Liver (tissue), 9 donors: Measurements from ENCODE around the gene TMEM204. TPM values are rescaled to one million over a fixed set of nuclear protein-coding genes. Genes with fewer than 3 reads are reported as not detected.

Experiments
- DNase-seq: peaks from one replicate; pipeline ENCODE4 v3.0.0-alpha.2; 2017; ENCODE audit warnings: low spot score
- H3K27ac ChIP-seq, 2 donors: one replicate each; pipeline ENCODE4 v1.7.0; 2013; ENCODE audit warnings: inconsistent platforms in 2 of 2, low read length in 2 of 2, control low read depth in 1 of 2, low read depth in 1 of 2, mild to moderate bottlenecking in 1 of 2
- H3K27me3 ChIP-seq, 4 donors: one replicate each; pipeline versions ENCODE4 v1.6.1 to v1.7.0; 2013; ENCODE audit warnings: low read length in 3 of 4, inconsistent platforms in 1 of 4, mild to moderate bottlenecking in 1 of 4, moderate library complexity in 1 of 4; ENCODE audit not compliant: control insufficient read depth in 4 of 4, insufficient read depth in 4 of 4
- H3K36me3 ChIP-seq, 4 donors: one replicate each; pipeline versions ENCODE4 v1.6.1 to v1.7.0; 2013; ENCODE audit warnings: low read length in 3 of 4, mild to moderate bottlenecking in 3 of 4, low read depth in 1 of 4, moderate library complexity in 1 of 4; ENCODE audit not compliant: control insufficient read depth in 4 of 4, insufficient read depth in 3 of 4
- H3K4me1 ChIP-seq, 4 donors: one replicate each; pipeline versions ENCODE4 v1.6.1 to v1.7.0; 2013; ENCODE audit warnings: low read length in 3 of 4, mild to moderate bottlenecking in 3 of 4, moderate library complexity in 1 of 4; ENCODE audit not compliant: control insufficient read depth in 4 of 4, insufficient read depth in 4 of 4
- H3K4me3 ChIP-seq, 3 donors: one replicate each; pipeline versions ENCODE4 v1.6.1 to v1.7.0; 2013; ENCODE audit warnings: low read length in 3 of 3, control low read depth in 1 of 3, low read depth in 1 of 3, mild to moderate bottlenecking in 1 of 3
- H3K9ac ChIP-seq, 2 donors: one replicate each; pipeline ENCODE4 v1.7.0; 2013; ENCODE audit warnings: low read length in 2 of 2, mild to moderate bottlenecking in 2 of 2, moderate library complexity in 2 of 2, control low read depth in 1 of 2, low read depth in 1 of 2
- H3K9me3 ChIP-seq, 4 donors: one replicate each; pipeline versions ENCODE4 v1.6.1 to v1.7.0; 2013; ENCODE audit warnings: low read length in 3 of 4; ENCODE audit not compliant: control insufficient read depth in 4 of 4
- ATF3 ChIP-seq: IDR thresholded peaks from 2 replicates; pipeline ENCODE4 v1.6.1; 2016; ENCODE audit warnings: antibody characterized with exemption
- CTCF ChIP-seq: fragments of 150-350 bp; IDR thresholded peaks from 2 replicates; pipeline ENCODE4 v1.5.1; 2017; ENCODE audit warnings: improper control_type of control experiment, low read depth, low read length; ENCODE audit not compliant: missing input control
- FOXA1 ChIP-seq: IDR thresholded peaks from 2 replicates; pipeline ENCODE4 v1.6.1; 2016; ENCODE audit warnings: antibody characterized with exemption
- GABPA ChIP-seq, 2 donors: IDR thresholded peaks in 1 of 2; conservative IDR thresholded peaks in 1 of 2; 2 replicates each; pipeline ENCODE4 v1.6.1; 2016; ENCODE audit warnings: antibody characterized with exemption in 2 of 2, mild to moderate bottlenecking in 1 of 2, moderate library complexity in 1 of 2
- HNF4A ChIP-seq, 2 donors: conservative IDR thresholded peaks; 2 replicates each; pipeline ENCODE4 v1.6.1; 2016; ENCODE audit warnings: antibody characterized with exemption in 2 of 2, mild to moderate bottlenecking in 2 of 2
- RAD21 ChIP-seq, 2 donors: IDR thresholded peaks; 2 replicates each; pipeline ENCODE4 v1.6.1; 2016; ENCODE audit warnings: antibody characterized with exemption in 2 of 2, mild to moderate bottlenecking in 2 of 2
- REST ChIP-seq: IDR thresholded peaks from 2 replicates; pipeline ENCODE4 v1.6.1; 2016; ENCODE audit warnings: antibody characterized with exemption, mild to moderate bottlenecking
- RXRA ChIP-seq, 2 donors: IDR thresholded peaks; 2 replicates each; pipeline ENCODE4 v1.6.1; 2017 to 2018; ENCODE audit warnings: antibody characterized with exemption in 2 of 2, mild to moderate bottlenecking in 1 of 2
- SP1 ChIP-seq: IDR thresholded peaks from 2 replicates; pipeline ENCODE4 v1.6.1; 2018; ENCODE audit warnings: antibody characterized with exemption, mild to moderate bottlenecking
- ZBTB33 ChIP-seq: IDR thresholded peaks from 2 replicates; pipeline ENCODE4 v1.6.1; 2016; ENCODE audit warnings: antibody characterized with exemption
- WGBS: extraction: QIAGEN DNeasy Blood & Tissue Kit; methylation state at CpG from one replicate; pipeline ENCODE4 v1.1.7; 2013; 5-methylcytosine and 5-hydroxymethylcytosine counted together
- polyA plus RNA-seq, 2 donors: library from polyadenylated mRNA; stranded (reverse) in 1 of 2; unstranded in 1 of 2; fragments of 200-250 nt in 1 of 2; fragments of >200 nt in 1 of 2; fragmentation: Nextera tagmentation in 1 of 2; extraction: Ambion mirVana in 1 of 2; gene quantifications; one replicate each; pipeline versions ENCODE4 v1.2.1 to v1.2.3, GENCODE V29; 2013 to 2015
- total RNA-seq, 2 donors: library from RNA; depleted of rRNA; stranded (reverse); fragments of >200 nt; gene quantifications; one replicate each; pipeline ENCODE4 v1.2.3, GENCODE V29; 2014
- donor health status: healthy.
- donor health status: healthy.
- donor health status: healthy.
- donor health status: healthy.
- donor health status: healthy.

Gene TMEM204
- total and polyA plus RNA-seq, 4 donors = 3.5 to 14.4 (median 10.7) TPM

GRCh38 chr16:1494129-1494640 is 39.3 kb upstream of the TMEM204 start:
- no peaks in the 10 kb centered on the region for H3K27me3 ChIP-seq
- no peaks in the 10 kb centered on the region for H3K9me3 ChIP-seq
- peaks cover 9 to 22% (median 16%) of the 10 kb centered on the region in 4 donors for H3K4me1 ChIP-seq
- DNase-seq = no peak
- peak overlapping the region; percentile 87 to 92 (median 89) for H3K4me3 ChIP-seq
- H3K36me3 ChIP-seq = peaks cover 0 to 26% (median 15%) of the 10 kb centered on the region in 4 donors
- H3K27ac ChIP-seq = no peak overlapping the region
- WGBS = 52% methylated on average over 25 of the region's 25 CpGs
- peak overlapping the region in 1 of 2 donors; percentile 66 for H3K9ac ChIP-seq
- TF ChIP-seq FOXA1 = no peak
- no peak for TF ChIP-seq RXRA (IDR thresholded peaks at IDR 0.05)
- no peak for TF ChIP-seq HNF4A (conservative IDR thresholded peaks at IDR 0.05)
- TF ChIP-seq SP1 = no peak
- TF ChIP-seq CTCF = peak; percentile 22
- peak in 1 of 2 donors; percentile 77 for TF ChIP-seq RAD21 (IDR thresholded peaks at IDR 0.05)

GRCh38 chr16:1494711-1495110 is 38.8 kb upstream of the TMEM204 start:
- WGBS = 89% methylated on average over 13 of the region's 13 CpGs
- no peaks in the 10 kb centered on the region for H3K27me3 ChIP-seq
- peaks cover 9 to 22% (median 16%) of the 10 kb centered on the region in 4 donors for H3K4me1 ChIP-seq
- no peak for DNase-seq
- no peaks in the 10 kb centered on the region for H3K9me3 ChIP-seq
- no peak overlapping the region for H3K27ac ChIP-seq
- peaks cover 0 to 30% (median 17%) of the 10 kb centered on the region in 4 donors for H3K36me3 ChIP-seq
- H3K9ac ChIP-seq = no peak overlapping the region
- no peak for TF ChIP-seq ATF3
- TF ChIP-seq REST = no peak
- TF ChIP-seq GABPA (IDR thresholded peaks at IDR 0.05 in 1 of 2, conservative IDR thresholded peaks at IDR 0.05 in 1 of 2) = no peak
- TF ChIP-seq ZBTB33 = no peak
- no peak for TF ChIP-seq CTCF
- TF ChIP-seq RAD21 (IDR thresholded peaks at IDR 0.05) = no peak
- no peak for TF ChIP-seq RXRA (IDR thresholded peaks at IDR 0.05)
- TF ChIP-seq SP1 = no peak
- no peak for TF ChIP-seq HNF4A (conservative IDR thresholded peaks at IDR 0.05)
- no peak overlapping the region for H3K4me3 ChIP-seq
